ENCODE results near the gene MYLK. TPM values are rescaled to one million over a fixed set of nuclear protein-coding genes. Genes with fewer than 3 reads are reported as not detected.

Gene MYLK
- polyA plus RNA-seq, 6 donors from 2014 or later, result 0.93 to 5.7 (median 2.1) TPM

DNA sequence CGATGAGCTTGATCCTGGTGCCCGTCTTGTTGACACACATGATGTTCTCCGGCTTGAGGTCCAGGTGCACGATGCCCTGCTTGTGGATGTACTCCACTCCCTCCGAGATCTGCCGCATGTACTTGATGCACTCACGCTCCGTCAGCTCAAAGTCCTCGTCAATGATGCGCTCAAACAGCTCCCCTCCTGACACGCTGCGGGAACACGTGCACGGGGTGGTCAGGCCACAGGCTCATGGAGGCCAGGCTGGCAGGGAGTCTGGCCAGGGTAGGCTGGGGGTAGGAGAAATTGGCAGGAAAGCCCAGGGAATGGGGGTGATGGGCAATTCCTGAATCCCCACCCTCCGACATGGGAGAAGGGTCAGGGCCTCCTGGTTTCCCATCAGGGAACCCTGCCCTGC is 243.8 kb downstream of the MYLK start:
- DNase-seq, result no peak
- Mint-ChIP-seq H3K27ac (no peak overlapping the region), H3K36me3 (no peaks in the 10 kb centered on the region), H3K9me3 (no peaks in the 10 kb centered on the region), H3K4me3 (no peak overlapping the region), H3K27me3 (no peaks in the 10 kb centered on the region), H3K4me1 (no peaks in the 10 kb centered on the region)
- no peak for ATAC-seq (ENCODE audit: low read depth in 2 of 2)

- ATAC-seq (ENCODE audit: low read depth in 2 of 2) (no peak), DNase-seq (no peak)
- Mint-ChIP-seq H3K27me3 (no peaks in the 10 kb centered on the region), H3K4me1 (no peaks in the 10 kb centered on the region), H3K36me3 (no peaks in the 10 kb centered on the region), H3K4me3 (peak overlapping the region in 1 of 8 donors; percentile 9), H3K27ac (no peak overlapping the region), H3K9me3 (no peaks in the 10 kb centered on the region)
Observed at GRCh38 chr3:123638936-123639689, 245.0 kb downstream of the MYLK start.

GRCh38 chr3:123637841-123638240 is 246.3 kb downstream of the MYLK start:
- H3K27ac Mint-ChIP-seq, result no peak overlapping the region

GRCh38 chr3:123637131-123637530 is 247.0 kb downstream of the MYLK start:
- ATAC-seq (ENCODE audit: low read depth in 2 of 2), result no peak
- no peak overlapping the region for H3K4me3 Mint-ChIP-seq

More at GRCh38 chr3:123637841-123638240, 246.3 kb downstream of the MYLK start:
- H3K9me3 Mint-ChIP-seq, result no peaks in the 10 kb centered on the region
- H3K27me3 Mint-ChIP-seq, result no peaks in the 10 kb centered on the region
- ATAC-seq (ENCODE audit: low read depth in 2 of 2) (no peak), DNase-seq (no peak)
- no peaks in the 10 kb centered on the region for H3K36me3 Mint-ChIP-seq
- no peaks in the 10 kb centered on the region for H3K4me1 Mint-ChIP-seq
- no peak overlapping the region for H3K4me3 Mint-ChIP-seq

DNA sequence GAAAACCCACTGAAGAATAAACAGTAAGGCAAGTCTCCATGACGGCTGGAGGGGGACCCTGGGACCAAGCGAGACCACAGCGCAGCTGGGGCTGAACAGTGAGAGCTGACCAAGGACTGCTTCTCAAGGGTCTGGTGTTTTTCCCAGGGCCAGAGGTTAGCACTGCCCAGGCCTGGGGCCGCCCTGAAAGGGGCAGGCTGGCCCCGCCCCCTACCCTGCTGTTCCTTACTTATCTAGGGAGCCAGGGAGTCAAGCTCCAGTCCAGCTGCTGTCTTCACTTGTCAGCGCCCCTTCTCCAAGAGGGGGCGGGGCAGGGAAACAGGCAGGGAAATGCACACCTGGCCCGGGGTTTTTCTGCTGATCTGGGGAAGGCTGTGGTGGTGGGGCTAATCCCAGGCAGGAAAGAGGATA is 247.7 kb downstream of the MYLK start:
- Mint-ChIP-seq H3K4me1 (no peaks in the 10 kb centered on the region), H3K9me3 (no peaks in the 10 kb centered on the region), H3K4me3 (no peak overlapping the region), H3K27ac (peak overlapping the region in 1 of 6 donors; percentile 54), H3K36me3 (no peaks in the 10 kb centered on the region), H3K27me3 (no peaks in the 10 kb centered on the region)
- DNase-seq, result no peak
- ATAC-seq (ENCODE audit: low read depth in 2 of 2), result no peak

More at GRCh38 chr3:123637131-123637530, 247.0 kb downstream of the MYLK start:
- Mint-ChIP-seq H3K4me1 (no peaks in the 10 kb centered on the region), H3K27ac (peak overlapping the region in 2 of 6 donors; percentile 27 to 39), H3K9me3 (no peaks in the 10 kb centered on the region), H3K27me3 (no peaks in the 10 kb centered on the region), H3K36me3 (no peaks in the 10 kb centered on the region)
- no peak for DNase-seq

DNA sequence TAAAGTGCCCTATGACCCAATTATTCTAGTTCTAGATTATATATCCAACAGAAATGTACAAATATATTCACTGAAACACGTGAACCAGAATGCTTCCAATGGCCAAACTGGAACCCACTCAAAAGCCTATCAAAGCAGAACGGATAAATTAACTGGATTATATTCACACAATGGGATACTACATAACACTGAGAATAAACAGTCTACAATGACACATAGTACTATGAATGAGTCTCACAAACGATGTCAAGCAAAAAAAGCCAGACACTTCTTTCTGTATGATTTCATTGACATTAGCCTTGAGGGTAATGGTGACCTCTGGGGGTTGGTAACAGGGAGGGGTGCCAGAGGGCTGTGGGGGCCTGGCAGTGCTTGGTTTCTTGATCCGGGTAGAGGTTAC is 248.4 kb downstream of the MYLK start:
- Mint-ChIP-seq H3K27me3 (no peaks in the 10 kb centered on the region), H3K9me3 (no peaks in the 10 kb centered on the region), H3K36me3 (no peaks in the 10 kb centered on the region), H3K4me3 (no peak overlapping the region), H3K4me1 (no peaks in the 10 kb centered on the region), H3K27ac (no peak overlapping the region)
- ATAC-seq (ENCODE audit: low read depth in 2 of 2) (no peak), DNase-seq (no peak)

DNA sequence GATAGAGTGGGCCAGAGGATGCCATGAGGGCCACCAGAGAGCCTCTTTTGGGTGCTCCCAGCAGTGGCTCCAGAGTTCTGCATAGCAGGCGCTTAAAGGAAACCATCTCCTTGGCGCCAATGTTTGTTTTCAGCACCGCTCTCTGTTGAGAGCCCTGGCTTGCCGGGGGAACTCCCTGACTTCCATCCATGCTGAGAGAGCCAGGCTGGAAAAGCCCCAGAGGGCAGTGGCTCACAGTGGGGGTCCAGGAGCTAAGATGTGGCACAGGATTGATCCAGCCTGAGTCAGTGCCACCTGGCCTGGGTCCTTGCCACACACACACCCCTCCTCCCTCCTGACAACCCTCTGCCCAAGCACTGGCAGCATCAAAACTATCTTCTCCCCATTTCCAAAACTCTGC is 248.9 kb downstream of the MYLK start:
- DNase-seq, result no peak
- no peak overlapping the region for H3K27ac Mint-ChIP-seq
- H3K36me3 Mint-ChIP-seq, result no peaks in the 10 kb centered on the region

GRCh38 chr3:123634149-123635051 is 249.7 kb downstream of the MYLK start:
- Mint-ChIP-seq H3K27ac (peak overlapping the region in 2 of 6 donors; percentile 90 to 91), H3K4me3 (no peak overlapping the region), H3K27me3 (no peaks in the 10 kb centered on the region), H3K36me3 (no peaks in the 10 kb centered on the region), H3K4me1 (no peaks in the 10 kb centered on the region), H3K9me3 (no peaks in the 10 kb centered on the region)
- ATAC-seq (ENCODE audit: low read depth in 2 of 2) (no peak), DNase-seq (no peak)

More for the DNA sequence above, 248.9 kb downstream of the MYLK start:
- no peaks in the 10 kb centered on the region for H3K27me3 Mint-ChIP-seq
- no peak for ATAC-seq (ENCODE audit: low read depth in 2 of 2)
- no peaks in the 10 kb centered on the region for H3K9me3 Mint-ChIP-seq
- H3K4me3 Mint-ChIP-seq, result no peak overlapping the region
- H3K4me1 Mint-ChIP-seq, result no peaks in the 10 kb centered on the region

DNA sequence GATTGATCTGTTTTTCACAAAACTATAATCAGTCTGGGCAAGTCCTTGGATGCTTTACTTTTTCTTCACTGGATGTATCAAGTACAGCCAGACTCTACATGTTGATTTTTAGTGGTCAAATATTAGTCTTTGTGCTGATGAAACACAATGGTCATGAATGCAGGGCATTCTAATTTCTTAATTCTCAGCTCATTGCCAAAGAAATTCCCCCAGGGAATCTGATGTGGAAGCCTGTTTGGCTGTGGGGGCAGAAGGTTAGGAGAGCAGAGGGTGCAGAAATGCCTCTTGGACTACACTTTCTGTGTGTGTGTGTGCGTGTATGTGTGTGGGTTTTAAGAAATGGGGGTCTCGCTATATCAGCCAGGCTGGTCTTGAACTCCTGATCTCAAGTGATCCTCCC is 250.6 kb downstream of the MYLK start:
- Mint-ChIP-seq H3K9me3 (no peaks in the 10 kb centered on the region), H3K27me3 (no peaks in the 10 kb centered on the region), H3K4me1 (no peaks in the 10 kb centered on the region), H3K36me3 (no peaks in the 10 kb centered on the region), H3K27ac (no peak overlapping the region), H3K4me3 (no peak overlapping the region)
- ATAC-seq (ENCODE audit: low read depth in 2 of 2), result no peak
- DNase-seq, result no peak

DNA sequence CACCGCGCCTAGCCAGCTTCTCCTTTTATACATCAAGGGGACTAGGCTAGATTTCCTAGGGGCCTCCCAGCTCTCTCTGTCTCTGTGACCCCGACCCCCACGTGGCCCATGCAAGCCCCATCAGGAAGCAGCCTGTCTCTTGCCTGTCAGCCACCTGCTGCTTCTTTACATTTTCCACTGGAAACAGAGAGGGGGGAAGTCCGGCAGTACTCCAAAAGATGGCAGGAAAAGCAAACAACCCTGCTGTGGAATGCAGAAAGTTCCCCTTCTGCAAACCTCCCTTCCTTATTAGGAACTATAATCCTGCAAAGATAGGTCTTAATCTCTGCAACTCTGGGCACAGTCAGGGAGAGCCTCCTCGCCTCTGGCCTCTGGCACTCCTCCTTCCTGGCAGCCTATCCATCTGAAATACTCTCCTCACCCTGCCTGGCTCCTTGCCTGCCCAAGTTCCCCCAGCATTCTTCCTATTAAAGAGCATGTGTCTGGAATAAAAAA is 251.9 kb downstream of the MYLK start:
- DNase-seq, result no peak
- Mint-ChIP-seq H3K9me3 (no peaks in the 10 kb centered on the region), H3K4me1 (no peaks in the 10 kb centered on the region), H3K4me3 (no peak overlapping the region), H3K27ac (peak overlapping the region in 2 of 6 donors; percentile 43 to 92), H3K36me3 (no peaks in the 10 kb centered on the region), H3K27me3 (no peaks in the 10 kb centered on the region)
- no peak for ATAC-seq (ENCODE audit: low read depth in 2 of 2)

GRCh38 chr3:123629747-123630047 is 254.4 kb downstream of the MYLK start:
- Mint-ChIP-seq H3K27ac (no peak overlapping the region), H3K4me3 (no peak overlapping the region), H3K4me1 (no peaks in the 10 kb centered on the region), H3K9me3 (no peaks in the 10 kb centered on the region), H3K36me3 (no peaks in the 10 kb centered on the region), H3K27me3 (no peaks in the 10 kb centered on the region)
- no peak for ATAC-seq (ENCODE audit: low read depth in 2 of 2)
- DNase-seq, result no peak

- DNase-seq (no peak), ATAC-seq (ENCODE audit: low read depth in 2 of 2) (no peak)
- Mint-ChIP-seq H3K4me3 (no peak overlapping the region), H3K36me3 (no peaks in the 10 kb centered on the region), H3K27me3 (no peaks in the 10 kb centered on the region), H3K27ac (no peak overlapping the region), H3K4me1 (no peaks in the 10 kb centered on the region), H3K9me3 (no peaks in the 10 kb centered on the region)
Observed at GRCh38 chr3:123628996-123629746, 255.0 kb downstream of the MYLK start.

All from naive B cell (primary cell).